ENCODE results near the gene FOXRED2. TPM values are rescaled to one million over a fixed set of nuclear protein-coding genes. Genes with fewer than 3 reads are reported as not detected.

FOXRED2 gene
- total RNA-seq, 1 experiment from 2014 or later: 34.4 TPM

DNA sequence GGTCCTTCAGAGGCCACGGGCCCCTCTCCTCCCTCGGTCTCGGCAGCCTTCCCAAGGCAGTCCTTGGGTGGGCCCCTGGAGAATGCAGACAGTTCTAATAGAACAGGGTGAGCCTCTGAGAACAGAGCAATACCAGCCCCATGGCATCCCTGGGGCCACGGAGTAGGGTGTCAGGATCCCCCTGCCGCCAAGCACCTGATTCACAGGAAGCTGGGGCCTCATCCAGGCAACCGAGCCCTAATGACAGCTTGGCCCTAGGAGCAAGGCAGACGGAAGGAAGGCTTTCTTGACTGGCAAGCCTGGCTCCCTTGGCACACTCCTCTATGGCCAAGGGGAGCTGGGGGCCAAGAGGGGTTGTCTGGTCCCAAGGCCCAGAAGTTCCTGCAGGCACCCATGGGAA is 40.6 kb downstream of the FOXRED2 start:
- Histone ChIP-seq H2AK5ac (ENCODE audit: insufficient read length, low read length) (no peak overlapping the region), H3K56ac (ENCODE audit: insufficient read length, low read depth, low read length) (no peak overlapping the region), H3K14ac (ENCODE audit: insufficient read depth, low read length) (no peak overlapping the region), H3K79me1 (ENCODE audit: insufficient read depth, low read depth, low read length, poor library complexity, severe bottlenecking) (no peaks in the 10 kb centered on the region), H4K91ac (ENCODE audit: insufficient read length, low read depth, low read length) (no peak overlapping the region), H2BK15ac (ENCODE audit: low read depth, low read length) (no peak overlapping the region), H3K27ac (ENCODE audit: insufficient read length, low read depth, low read length) (no peak overlapping the region), H3K9me3 (ENCODE audit: control insufficient read depth, low read depth, low read length) (no peaks in the 10 kb centered on the region), H3K23me2 (ENCODE audit: insufficient read length, low read depth, low read length, poor library complexity, severe bottlenecking) (no peaks in the 10 kb centered on the region), H2BK120ac (ENCODE audit: low read depth, low read length, poor library complexity, severe bottlenecking) (no peak overlapping the region), H2BK12ac (ENCODE audit: insufficient read length, low read depth, low read length) (no peak overlapping the region), H4K20me1 (ENCODE audit: control insufficient read depth, insufficient read depth, insufficient read length) (no peaks in the 10 kb centered on the region), H3K27me3 (ENCODE audit: insufficient read depth, low read length) (no peaks in the 10 kb centered on the region), H3T11ph (ENCODE audit: low read length) (no peak overlapping the region), H2AFZ (ENCODE audit: low read length) (no peak overlapping the region), H3K4me2 (ENCODE audit: insufficient read depth, insufficient read length, low read length) (no peak overlapping the region), H3K23ac (ENCODE audit: insufficient read length, low read depth, low read length) (no peak overlapping the region), H3K4me1 (ENCODE audit: insufficient read depth, low read length) (peaks cover 2% of the 10 kb centered on the region; the same call in 1 of the 2 replicates), H2BK20ac (ENCODE audit: low read depth, low read length, poor library complexity, severe bottlenecking) (no peak overlapping the region), H4K5ac (ENCODE audit: insufficient read length, low read depth, low read length) (no peak overlapping the region), H3K18ac (ENCODE audit: insufficient read length, low read depth, low read length) (no peak overlapping the region), H3K4ac (ENCODE audit: low read depth, low read length) (no peak overlapping the region), H4K8ac (replicated peaks; ENCODE audit: insufficient read length, low read depth, low read length) (no peak overlapping the region), H3K9ac (ENCODE audit: extremely low read depth, insufficient read length, low read length) (no peak overlapping the region), H2BK5ac (ENCODE audit: insufficient read length, low read length) (no peak overlapping the region), H3K79me2 (ENCODE audit: insufficient read depth, low read length) (no peaks in the 10 kb centered on the region)
- Mint-ChIP-seq H3K27ac (no peak overlapping the region), H3K27me3 (ENCODE audit: low read depth) (no peaks in the 10 kb centered on the region), H3K36me3 (ENCODE audit: insufficient read depth in 1 of 3, low read depth in 3 of 3) (peaks cover 0 to 15% (median 14%) of the 10 kb centered on the region in 3 experiments; a peak in 4 of 7 replicates), H3K4me3 (no peak overlapping the region), H3K9me3 (no peaks in the 10 kb centered on the region), H3K4me1 (peaks cover 12 to 16% of the 10 kb centered on the region in 2 experiments)
- DNase-seq: no peak
- TF ChIP-seq CTCF (conservative IDR thresholded peaks at IDR 0.05): no peak
- no CpG with 5 or more reads among the region's 7 CpGs for WGBS (ENCODE audit: extremely low coverage, insufficient read length, low lambda C conversion rate)

Data from H9 (cell line).